GM21529 (cell line): ENCODE results near the gene CDX4.
"Not testable (repeated sequence)": the region's sequence is repeated elsewhere in the genome, so short reads cannot be mapped to it uniquely, and the experiment has no call there.

Source experiments
- ATAC-seq: cut with Tn5 transposase; IDR thresholded peaks from one replicate; pipeline ENCODE4 v1.9.1; 2021; ENCODE audit not compliant: unreplicated experiment

CDX4 gene

GRCh38 chrX:73446831-73447230 is at the start of gene CDX4:
TSS of gene CDX4 (plus strand) at chrX:73447053. CDS start at chrX:73447254, 201 bp downstream.
- ATAC-seq, result no peak

GRCh38 chrX:73398185-73398914 is 48.5 kb upstream of the CDX4 start:
- no peak for ATAC-seq

GRCh38 chrX:73400136-73400748 is 46.6 kb upstream of the CDX4 start:
- no peak for ATAC-seq

- ATAC-seq, result no peak
Observed at GRCh38 chrX:73401591-73402266, 45.1 kb upstream of the CDX4 start.

GRCh38 chrX:73412930-73413329 is 33.9 kb upstream of the CDX4 start:
- ATAC-seq, result no peak

GRCh38 chrX:73447311-73447794 is 500 bp downstream of the CDX4 start:
- no peak for ATAC-seq

- no peak for ATAC-seq
Observed at GRCh38 chrX:73448379-73448778, 1.5 kb downstream of the CDX4 start.

- no peak for ATAC-seq
Observed at GRCh38 chrX:73455171-73455570, 8.3 kb downstream of the CDX4 start.

GRCh38 chrX:73457306-73457705 is 10.5 kb downstream of the CDX4 start:
- no peak for ATAC-seq

GRCh38 chrX:73468376-73468775 is 21.5 kb downstream of the CDX4 start:
- ATAC-seq, result no peak

- no peak for ATAC-seq
Observed at GRCh38 chrX:73478961-73479360, 32.1 kb downstream of the CDX4 start.

GRCh38 chrX:73481521-73481920 is 34.7 kb downstream of the CDX4 start:
- no peak for ATAC-seq

GRCh38 chrX:73490661-73491060 is 43.8 kb downstream of the CDX4 start:
- no peak for ATAC-seq

- ATAC-seq, result not testable (repeated sequence)
Observed at GRCh38 chrX:73492178-73492577, 45.3 kb downstream of the CDX4 start.
